Type B pancreatic cell (in vitro differentiated cells): Measurements from ENCODE around the gene MXRA7. TPM values are rescaled to one million over a fixed set of nuclear protein-coding genes. Genes with fewer than 3 reads are reported as not detected.

Source experiments
- DNase-seq: peaks from one replicate; pipeline ENCODE4 v3.0.0; 2021; ENCODE audit warnings: mixed read lengths; ENCODE audit not compliant: unreplicated experiment; ENCODE audit errors: extremely low spot score
- H3K27ac Mint-ChIP-seq: 2 replicates; pipeline ENCODE4 v1.8.0; 2021; ENCODE audit warnings: mild to moderate bottlenecking, mixed read lengths
- H3K27me3 Mint-ChIP-seq: 2 replicates; pipeline ENCODE4 v1.8.0; 2021; ENCODE audit warnings: mixed read lengths
- H3K36me3 Mint-ChIP-seq: 2 replicates; pipeline ENCODE4 v1.8.0; 2021; ENCODE audit warnings: mixed read lengths
- H3K4me1 Mint-ChIP-seq: one replicate; pipeline ENCODE4 v1.8.0; 2021; ENCODE audit warnings: mixed read lengths; ENCODE audit not compliant: unreplicated experiment
- H3K4me3 Mint-ChIP-seq: 2 replicates; pipeline ENCODE4 v1.8.0; 2021; ENCODE audit warnings: mild to moderate bottlenecking, mixed read lengths
- H3K9me3 Mint-ChIP-seq: 2 replicates; pipeline ENCODE4 v1.8.0; 2021; ENCODE audit warnings: mixed read lengths
- total RNA-seq: library from RNA; stranded (reverse); gene quantifications from 2 replicates; pipeline ENCODE4 v1.2.1, GENCODE V29; 2021; ENCODE audit warnings: low replicate concordance
- TF ChIP-seq, protein P1 (sequence below): fragments of 200-600 bp; sonication (generic); conservative IDR thresholded peaks from 2 replicates; pipeline ENCODE4 v1.5.0; 2021; ENCODE audit warnings: antibody characterized with exemption, mild to moderate bottlenecking

MXRA7 gene
- total RNA-seq, 1 donor from 2014 or later: 75.0 TPM

- Mint-ChIP-seq H3K36me3 (no peaks in the 10 kb centered on the region), H3K27ac (peak overlapping the region; percentile 56), H3K27me3 (no peaks in the 10 kb centered on the region), H3K4me1 (peaks cover 35% of the 10 kb centered on the region), H3K4me3 (peak overlapping the region; percentile 51), H3K9me3 (peaks cover 6% of the 10 kb centered on the region)
- DNase-seq: no peak
- TF ChIP-seq, protein P1, sequence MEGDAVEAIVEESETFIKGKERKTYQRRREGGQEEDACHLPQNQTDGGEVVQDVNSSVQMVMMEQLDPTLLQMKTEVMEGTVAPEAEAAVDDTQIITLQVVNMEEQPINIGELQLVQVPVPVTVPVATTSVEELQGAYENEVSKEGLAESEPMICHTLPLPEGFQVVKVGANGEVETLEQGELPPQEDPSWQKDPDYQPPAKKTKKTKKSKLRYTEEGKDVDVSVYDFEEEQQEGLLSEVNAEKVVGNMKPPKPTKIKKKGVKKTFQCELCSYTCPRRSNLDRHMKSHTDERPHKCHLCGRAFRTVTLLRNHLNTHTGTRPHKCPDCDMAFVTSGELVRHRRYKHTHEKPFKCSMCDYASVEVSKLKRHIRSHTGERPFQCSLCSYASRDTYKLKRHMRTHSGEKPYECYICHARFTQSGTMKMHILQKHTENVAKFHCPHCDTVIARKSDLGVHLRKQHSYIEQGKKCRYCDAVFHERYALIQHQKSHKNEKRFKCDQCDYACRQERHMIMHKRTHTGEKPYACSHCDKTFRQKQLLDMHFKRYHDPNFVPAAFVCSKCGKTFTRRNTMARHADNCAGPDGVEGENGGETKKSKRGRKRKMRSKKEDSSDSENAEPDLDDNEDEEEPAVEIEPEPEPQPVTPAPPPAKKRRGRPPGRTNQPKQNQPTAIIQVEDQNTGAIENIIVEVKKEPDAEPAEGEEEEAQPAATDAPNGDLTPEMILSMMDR: no peak
Observed at GRCh38 chr17:76673729-76674128, 37.0 kb downstream of the MXRA7 start.

DNA sequence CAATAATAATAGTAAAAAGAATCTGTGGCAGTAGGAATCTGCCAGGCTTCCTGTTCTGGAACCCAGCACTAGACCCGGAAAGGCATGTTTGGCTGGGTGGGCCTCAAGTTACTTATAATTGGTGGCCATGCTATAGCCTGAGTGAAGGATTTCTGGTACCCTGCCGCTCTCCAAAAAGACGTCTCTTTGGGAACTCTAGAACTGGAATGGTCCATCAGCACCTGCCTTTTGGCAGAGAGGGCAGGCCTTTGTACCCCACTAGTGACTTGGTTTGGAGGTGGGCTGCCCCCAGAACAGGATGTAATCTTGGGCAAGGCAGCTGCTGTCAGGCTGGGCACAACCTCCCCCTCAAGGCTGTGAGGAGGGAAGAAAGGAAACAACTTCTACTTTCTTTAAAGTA is 37.9 kb downstream of the MXRA7 start:
- H3K4me3 Mint-ChIP-seq: peak overlapping the region; percentile 95
- TF ChIP-seq, protein P1: no peak

GRCh38 chr17:76672270-76672851 is 38.4 kb downstream of the MXRA7 start:
- Mint-ChIP-seq H3K27me3 (no peaks in the 10 kb centered on the region), H3K9me3 (peaks cover 6% of the 10 kb centered on the region), H3K4me3 (peak overlapping the region; percentile 95), H3K36me3 (no peaks in the 10 kb centered on the region), H3K27ac (peak overlapping the region; percentile 99), H3K4me1 (peaks cover 45% of the 10 kb centered on the region)
- TF ChIP-seq, protein P1: no peak
- DNase-seq: no peak

More for the DNA sequence above, 37.9 kb downstream of the MXRA7 start:
- H3K36me3 Mint-ChIP-seq: no peaks in the 10 kb centered on the region
- DNase-seq: no peak
- H3K27me3 Mint-ChIP-seq: no peaks in the 10 kb centered on the region
- peaks cover 6% of the 10 kb centered on the region for H3K9me3 Mint-ChIP-seq
- peaks cover 39% of the 10 kb centered on the region for H3K4me1 Mint-ChIP-seq
- H3K27ac Mint-ChIP-seq: peak overlapping the region; percentile 99

DNA sequence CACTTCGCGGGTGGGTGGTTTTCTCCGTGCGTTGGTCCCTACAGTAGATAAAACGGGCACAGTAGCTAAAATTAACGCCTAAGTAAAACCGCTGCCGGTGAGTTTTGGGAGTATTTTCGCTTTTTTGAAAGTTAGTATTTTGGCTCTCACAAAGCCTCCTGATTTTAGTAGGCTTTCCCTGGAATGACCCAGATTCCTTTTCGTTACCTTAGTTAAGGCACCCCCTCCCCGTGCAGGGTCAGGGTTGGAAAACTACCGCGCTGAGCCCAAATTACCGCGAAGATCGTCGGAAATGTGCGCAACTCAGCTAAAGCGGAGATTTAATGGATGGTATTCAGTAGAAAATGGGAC is 38.9 kb downstream of the MXRA7 start:
- H3K9me3 Mint-ChIP-seq: peaks cover 6% of the 10 kb centered on the region
- H3K27me3 Mint-ChIP-seq: no peaks in the 10 kb centered on the region
- H3K4me1 Mint-ChIP-seq: peaks cover 48% of the 10 kb centered on the region
- H3K27ac Mint-ChIP-seq: peak overlapping the region; percentile 99
- no peaks in the 10 kb centered on the region for H3K36me3 Mint-ChIP-seq
- peak overlapping the region; percentile 95 for H3K4me3 Mint-ChIP-seq
- TF ChIP-seq, protein P1: peak; percentile 63
- no peak for DNase-seq

DNA sequence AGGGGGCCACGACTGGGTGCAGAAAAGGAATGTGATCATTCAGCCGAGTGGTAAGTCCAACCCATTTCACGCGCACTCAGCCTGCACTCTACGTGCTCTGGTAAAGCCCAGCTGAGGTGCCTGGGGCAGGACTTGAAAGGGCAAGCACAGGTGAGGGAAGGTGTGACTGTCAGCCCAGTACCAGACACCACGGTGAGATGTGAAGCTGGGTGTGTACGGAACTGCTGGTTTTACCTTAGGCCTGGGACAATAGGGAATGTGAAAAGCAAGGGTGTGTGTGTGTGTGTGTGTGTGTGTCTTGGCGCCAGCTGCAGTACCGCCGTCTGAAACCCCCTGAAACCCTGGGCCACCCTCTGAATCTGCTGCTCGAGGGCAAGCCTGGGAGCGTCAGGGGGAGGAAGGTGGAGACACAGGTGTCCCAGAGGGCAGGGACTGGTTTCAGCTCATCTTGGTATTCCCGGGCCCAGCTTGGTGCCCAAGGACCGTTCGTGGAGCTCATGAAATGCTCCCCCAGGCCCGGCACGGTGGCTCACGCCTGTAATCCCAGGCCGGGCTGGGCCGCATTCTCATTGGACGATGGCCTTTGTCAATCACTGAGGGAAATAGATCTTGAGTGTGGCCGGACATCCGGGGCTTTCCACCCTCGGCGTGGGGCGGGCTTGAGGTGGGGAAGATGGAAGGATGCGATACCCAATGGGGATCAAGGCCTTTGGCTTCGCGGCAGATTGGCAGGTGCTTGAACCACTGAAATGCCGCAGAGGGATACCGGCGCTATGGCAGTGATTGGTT is 39.4 kb downstream of the MXRA7 start:
- H3K4me3 Mint-ChIP-seq: peak overlapping the region; percentile 95
- H3K36me3 Mint-ChIP-seq: no peaks in the 10 kb centered on the region
- peak; percentile 98 for DNase-seq
- peak overlapping the region; percentile 99 for H3K27ac Mint-ChIP-seq
- TF ChIP-seq, protein P1: no peak
- H3K4me1 Mint-ChIP-seq: peaks cover 48% of the 10 kb centered on the region
- peaks cover 6% of the 10 kb centered on the region for H3K9me3 Mint-ChIP-seq
- no peaks in the 10 kb centered on the region for H3K27me3 Mint-ChIP-seq
